Heart right ventricle (tissue), 16 donors: ENCODE results near the gene PDZRN4. TPM values are rescaled to one million over a fixed set of nuclear protein-coding genes. Genes with fewer than 3 reads are reported as not detected.

Experiments used
- ATAC-seq, 8 donors: fragments of 200-7000 bp; cut with Tn5 transposase; one replicate each; pipeline ENCODE4 v1.9.1; 2020; ENCODE audit warnings: mild to moderate bottlenecking in 8 of 8, moderate library complexity in 8 of 8, moderate number of reproducible peaks in 1 of 8
- DNase-seq, 2 donors: peaks; one replicate each; pipeline ENCODE4 v3.0.0-alpha.2; 2020
- H3K27ac ChIP-seq, 10 donors: fragments of 200-600 bp; sonication (generic) in 2 of 10; one replicate each; pipeline versions ENCODE4 v1.5.0 to v1.8.0; 2020 to 2022; ENCODE audit warnings: mild to moderate bottlenecking in 3 of 10
- H3K27me3 ChIP-seq, 7 donors: fragments of 200-600 bp; one replicate each; pipeline ENCODE4 v1.8.0; 2021 to 2022; ENCODE audit warnings: mild to moderate bottlenecking in 2 of 7
- H3K36me3 ChIP-seq, 9 donors: fragments of 200-600 bp; sonication (generic) in 1 of 9; one replicate each; pipeline versions ENCODE4 v1.5.0 to v1.8.0; 2020 to 2022; ENCODE audit warnings: mild to moderate bottlenecking in 2 of 9
- H3K4me1 ChIP-seq, 9 donors: fragments of 200-600 bp; sonication (generic) in 1 of 9; one replicate each; pipeline versions ENCODE4 v1.5.0 to v1.8.0; 2020 to 2022; ENCODE audit warnings: mild to moderate bottlenecking in 4 of 9
- H3K4me3 ChIP-seq, 10 donors: fragments of 200-600 bp; sonication (generic) in 2 of 10; one replicate each; pipeline versions ENCODE4 v1.5.0 to v1.8.0; 2020 to 2022; ENCODE audit warnings: mild to moderate bottlenecking in 7 of 10, moderate library complexity in 2 of 10
- H3K9me3 ChIP-seq, 11 donors: fragments of 200-600 bp in 10 of 11; sonication (generic) in 2 of 11; one replicate each; pipeline versions ENCODE4 v1.5.0 to v1.8.0; 2013 to 2022; ENCODE audit warnings: mild to moderate bottlenecking in 2 of 11, control low read depth in 1 of 11, moderate library complexity in 1 of 11
- CTCF ChIP-seq, 9 donors: fragments of 200-600 bp; sonication (generic) in 2 of 9; IDR thresholded peaks; one replicate each; pipeline versions ENCODE4 v1.5.0 to v1.8.0; 2021 to 2022; ENCODE audit warnings: antibody characterized with exemption in 9 of 9, mild to moderate bottlenecking in 5 of 9, moderate library complexity in 1 of 9
- WGBS, 2 donors: extraction: QIAGEN DNeasy Blood & Tissue Kit; methylation state at CpG; one replicate each; pipeline ENCODE4 v1.1.7; 2013; ENCODE audit warnings: inconsistent platforms in 1 of 2; 5-methylcytosine and 5-hydroxymethylcytosine counted together
- intact Hi-C, 10 donors: fragments of 100-400 bp; cut with DNase I; formaldehyde crosslinking; loops; one replicate each; pipeline versions ENCODE4 v1.11.1 to v1.14.2; 2022
- polyA plus RNA-seq, 2 donors: library from polyadenylated mRNA; stranded (reverse); fragments of 200-250 nt; gene quantifications; one replicate each; pipeline ENCODE4 v1.2.3, GENCODE V29; 2013
- total RNA-seq, 10 donors: library from RNA; stranded (reverse); fragmentation: NEBNext Ultra II Directional in 3 of 10; extraction: Animal tissue kit (Norgen Biotek cat#: 25700) in 3 of 10; gene quantifications; one replicate each; pipeline versions ENCODE4 v1.2.1 to v1.2.4, GENCODE V29; 2021 to 2023
- donor health status: Arrhythmogenic right ventricular cardiomyopathy.
- donor health status: ischemic (EF 13 %, LVEDD 7.1; RV severe dilation, severe dysfunction).
- donor health status: healthy with polysubstance abuse.
- donor health status: DM: no; HTN: yes; CAD: no.
- donor health status: DM: no; HTN: no; CAD: no.
- donor health status: ischemic (EF 25% LVEDD 6.9; RV normal size, moderate dysfunction).
- donor health status: ischemic (EF 25% LVEDD 5.7; RV mildly dilated, moderate dysfunction).
- donor health status: healthy.
- donor health status: DM: yes; HTN: yes; CAD: no.
- donor health status: Ischemic cardiomyopathy.
- donor health status: ischemic (EF 35%, LVEDD 5.7; RV mildly dilated, moderate dysfunction).
- donor health status: nonischemic (EF 11% LVEDD 7.7; RV severe dilation, severe dysfunction).
- donor health status: DM: yes; HTN: yes; CAD: no.
- donor health status: PGD.
- donor health status: ischemic (EF 29% LVEDD 5.4; RV normal size, mild dysfunction).
- donor health status: nonischemic (EF 23%, LVEDD 6.1; RV moderate dilation, normal function).

Gene PDZRN4
- total and polyA plus RNA-seq, 12 donors = 0.04 to 0.28 (median 0.15) TPM; not detected in 5

GRCh38 chr12:41325336-41325735, 137.2 kb downstream of the PDZRN4 start:
- Histone ChIP-seq H3K4me3 (no peak overlapping the region), H3K4me1 (no peaks in the 10 kb centered on the region), H3K27ac (no peak overlapping the region), H3K36me3 (no peaks in the 10 kb centered on the region), H3K27me3 (no peaks in the 10 kb centered on the region), H3K9me3 (no peaks in the 10 kb centered on the region)
- WGBS, 2 donors = 83 to 86% methylated on average over 3 of the region's 3 CpGs
- TF ChIP-seq CTCF (IDR thresholded peaks at IDR 0.05) = no peak
- DNase-seq (no peak), ATAC-seq (no peak)
- intact Hi-C loops = no loop called here

GRCh38 chr12:41327096-41327895, 139.2 kb downstream of the PDZRN4 start:
- H3K4me1 ChIP-seq = no peaks in the 10 kb centered on the region
- no peak overlapping the region for H3K4me3 ChIP-seq
- TF ChIP-seq CTCF (IDR thresholded peaks at IDR 0.05) = no peak
- intact Hi-C loops = no loop called here
- no peaks in the 10 kb centered on the region for H3K9me3 ChIP-seq
- no peaks in the 10 kb centered on the region for H3K27me3 ChIP-seq
- ATAC-seq (no peak), DNase-seq (no peak)
- no peaks in the 10 kb centered on the region for H3K36me3 ChIP-seq
- H3K27ac ChIP-seq = no peak overlapping the region
- 53 to 62% methylated on average over 4 of the region's 4 CpGs for WGBS, 2 donors

- Histone ChIP-seq H3K4me1 (no peaks in the 10 kb centered on the region), H3K27me3 (no peaks in the 10 kb centered on the region), H3K9me3 (no peaks in the 10 kb centered on the region), H3K36me3 (no peaks in the 10 kb centered on the region), H3K4me3 (no peak overlapping the region), H3K27ac (no peak overlapping the region)
- intact Hi-C loops = no loop called here
- TF ChIP-seq CTCF (IDR thresholded peaks at IDR 0.05) = no peak
- no peak for DNase-seq
- no peak for ATAC-seq
- 56 to 69% methylated on average over 1 of the region's 1 CpG for WGBS, 2 donors
Measured at GRCh38 chr12:41333974-41334373, 145.9 kb downstream of the PDZRN4 start.

- no peaks in the 10 kb centered on the region for H3K9me3 ChIP-seq
- 23 to 28% methylated on average over 1 of the region's 1 CpG for WGBS, 2 donors
- no peak for TF ChIP-seq CTCF (IDR thresholded peaks at IDR 0.05)
- intact Hi-C loops = no loop called here
- no peak overlapping the region for H3K4me3 ChIP-seq
- H3K4me1 ChIP-seq = no peaks in the 10 kb centered on the region
- no peaks in the 10 kb centered on the region for H3K36me3 ChIP-seq
- DNase-seq (no peak), ATAC-seq (no peak)
- no peak overlapping the region for H3K27ac ChIP-seq
- H3K27me3 ChIP-seq = no peaks in the 10 kb centered on the region
Measured at GRCh38 chr12:41334390-41334789, 146.3 kb downstream of the PDZRN4 start.
